C1 segment of cervical spinal cord (tissue), 14 donors: ENCODE data around the gene BRD4.

Source experiments
- DNase-seq, 14 donors: peaks; one replicate each; lab custom pipeline; 2025; lab: John Stamatoyannopoulos, UW

The BRD4 gene

GRCh38 chr19:15194938-15195337, 137.4 kb downstream of the BRD4 start:
- no peak for DNase-seq

GRCh38 chr19:15191982-15192381, 140.4 kb downstream of the BRD4 start:
- no peak for DNase-seq

DNA sequence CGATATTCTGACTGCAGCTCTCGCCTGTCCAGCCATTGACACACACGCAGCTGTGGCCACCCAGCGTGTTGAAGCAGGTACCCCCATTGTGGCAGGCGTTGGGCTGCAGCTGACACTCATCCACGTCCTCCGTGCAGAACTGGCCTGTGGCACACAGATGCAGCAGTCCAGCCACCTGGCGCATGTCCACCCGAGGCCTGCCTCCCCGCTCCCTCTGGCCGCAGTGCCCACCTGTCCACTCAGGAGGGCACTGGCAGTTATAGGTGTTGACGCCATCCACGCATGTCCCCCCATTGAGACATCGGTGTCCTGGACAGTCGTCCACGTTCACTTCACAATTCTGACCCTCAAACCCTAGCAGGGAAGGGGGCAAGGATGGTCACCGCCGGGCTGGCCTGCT, 140.8 kb downstream of the BRD4 start:
- no peak for DNase-seq

GRCh38 chr19:15188851-15189250, 143.5 kb downstream of the BRD4 start:
- DNase-seq: no peak

DNA sequence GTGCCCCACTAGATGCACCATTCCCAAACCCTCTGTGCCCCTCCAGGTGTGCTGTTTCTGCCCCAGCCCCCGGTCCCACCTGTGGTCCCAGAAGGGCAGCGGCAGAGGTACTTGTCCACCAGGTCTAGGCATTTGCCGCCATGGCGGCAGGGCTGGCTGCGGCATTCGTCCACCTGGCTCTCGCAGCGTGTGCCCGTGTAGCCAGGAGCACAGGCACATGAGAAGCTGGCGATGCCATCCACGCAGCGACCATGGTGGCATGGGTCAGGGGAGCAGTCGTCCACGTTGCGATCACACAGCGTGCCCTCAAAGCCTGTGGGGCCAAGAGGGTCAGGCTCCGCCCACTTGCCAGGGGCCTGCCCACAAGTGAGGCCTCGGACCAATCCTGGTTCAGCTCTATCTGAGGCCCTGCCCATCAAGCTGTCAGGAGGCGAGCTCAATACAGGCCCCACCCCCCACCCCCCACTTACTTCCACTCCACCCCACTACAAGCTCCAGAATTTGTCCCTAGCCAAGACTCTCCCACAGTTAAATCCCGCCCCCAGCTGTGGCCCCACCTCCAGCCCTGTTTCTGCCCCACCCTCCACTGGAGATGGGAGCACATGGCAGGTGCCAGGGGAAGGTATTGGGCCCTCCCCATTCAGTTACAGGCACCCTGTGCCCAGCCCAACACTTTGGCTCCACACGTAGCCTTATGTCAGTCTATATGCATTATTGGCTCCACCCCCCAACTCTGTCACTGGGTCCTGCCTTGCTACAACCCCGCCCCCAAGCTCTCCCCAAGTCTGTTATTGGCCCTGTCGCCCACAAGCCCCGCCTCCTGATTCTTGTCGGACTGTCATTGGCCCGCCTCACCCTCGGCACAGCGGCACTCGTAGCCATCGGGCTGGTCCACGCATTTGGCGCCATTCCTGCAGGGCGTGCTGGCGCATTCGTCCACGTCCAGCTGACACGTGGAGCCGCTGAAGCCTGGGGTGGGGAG, 145.0 kb downstream of the BRD4 start:
- DNase-seq: no peak
